ENCODE measurements around the gene TACC2. TPM values are rescaled to one million over a fixed set of nuclear protein-coding genes. Genes with fewer than 3 reads are reported as not detected.

Gene TACC2
- total and polyA plus RNA-seq, 2 experiments from 2014 or later = 30.8 to 35.9 TPM

GRCh38 chr10:122083478-122084025 is 94.6 kb downstream of the TACC2 start:
- DNase-seq (ENCODE audit: low spot score) = no peak
- Histone ChIP-seq H3K27ac (ENCODE audit: low read depth) (no peak overlapping the region), H3K9me2 (ENCODE audit: insufficient read depth) (no peaks in the 10 kb centered on the region), H3K4me2 (no peak overlapping the region), H3K27me3 (ENCODE audit: insufficient read depth) (no peaks in the 10 kb centered on the region), H3K4me1 (ENCODE audit: insufficient read depth) (no peaks in the 10 kb centered on the region; the same call in 1 of the 2 replicates), H3K79me2 (replicated peaks; ENCODE audit: insufficient read depth) (no peaks in the 10 kb centered on the region), H3K36me3 (ENCODE audit: insufficient read depth) (no peaks in the 10 kb centered on the region), H3F3A (replicated peaks; ENCODE audit: low read depth) (no peaks in the 10 kb centered on the region), H3K4me3 (no peak overlapping the region), H2AFZ (no peak overlapping the region), H4K20me1 (replicated peaks; ENCODE audit: insufficient read depth) (no peaks in the 10 kb centered on the region)
- ATAC-seq = no peak
- TF ChIP-seq ZNF331 (CRISPR knock-in tag; IDR thresholded peaks at IDR 0.05; ENCODE audit: low read depth) (no peak), CREB1 (CRISPR knock-in tag; IDR thresholded peaks at IDR 0.05; ENCODE audit: low read depth) (no peak), ETS1 (IDR thresholded peaks at IDR 0.05) (no peak), JUNB (IDR thresholded peaks at IDR 0.05; ENCODE audit: unreplicated experiment) (no peak), EZH2phosphoT487 (IDR thresholded peaks at IDR 0.05; ENCODE audit: unreplicated experiment) (no peak), NANOG (IDR thresholded peaks at IDR 0.05; ENCODE audit: borderline replicate concordance) (no peak), ZNF462 (CRISPR knock-in tag; IDR thresholded peaks at IDR 0.05) (no peak), CTCF (conservative IDR thresholded peaks at IDR 0.05; ENCODE audit: low read depth in 2 of 2) (no peak), REST (IDR thresholded peaks at IDR 0.05; ENCODE audit: unreplicated experiment) (no peak), STAT1 (IDR thresholded peaks at IDR 0.05; ENCODE audit: unreplicated experiment) (no peak), EZH2 (IDR thresholded peaks at IDR 0.05; ENCODE audit: low read depth, unreplicated experiment) (no peak), ZNF114 (CRISPR knock-in tag; IDR thresholded peaks at IDR 0.05) (no peak), POLR2AphosphoS5 (IDR thresholded peaks at IDR 0.05; ENCODE audit: low read depth) (no peak)
- Mint-ChIP-seq H3K27me3 (ENCODE audit: insufficient read depth, low read depth, poor library complexity) (peaks cover 5% of the 10 kb centered on the region), H3K4me3 (no peak overlapping the region), H3K4me1 (peaks cover 2% of the 10 kb centered on the region; the same call in 1 of the 3 replicates), H3K27ac (no peak overlapping the region), H3K9me3 (no peaks in the 10 kb centered on the region), H3K36me3 (ENCODE audit: low read depth) (no peaks in the 10 kb centered on the region; the same call in 2 of the 3 replicates)
